Measurements from ENCODE around the gene KLKB1. TPM values are rescaled to one million over a fixed set of nuclear protein-coding genes. Genes with fewer than 3 reads are reported as not detected.

The KLKB1 gene
- polyA plus RNA-seq, 3 donors: 0.28 TPM; not detected in 2

GRCh38 chr4:186265683-186266652 lies 38.7 kb downstream of the KLKB1 start, which contains the start of gene F11:
Gene F11 (plus strand): TSS chr4:186266189. CDS start chr4:186267137, 948 bp downstream.
- WGBS (ENCODE audit: insufficient coverage): 75% methylated on average over 2 of the region's 10 CpGs
- no peaks in the 10 kb centered on the region for H4K20me1 ChIP-seq (ENCODE audit: insufficient read depth, low read length)
- Mint-ChIP-seq H3K9me3 (peaks cover 0 to 8% (median 4%) of the 10 kb centered on the region in 7 donors), H3K27ac (no peak within 1 kb of the TSS), H3K4me3 (no peak within 1 kb of the TSS), H3K27me3 (ENCODE audit: low read depth in 3 of 3) (peaks cover 4 to 13% (median 10%) of the 10 kb centered on the region in 3 donors), H3K36me3 (no peaks in the 10 kb centered on the region), H3K4me1 (no peaks in the 10 kb centered on the region)
- no peak within 1 kb of the TSS for H3K4me2 ChIP-seq (replicated peaks; ENCODE audit: extremely low read depth, low read length, poor library complexity, severe bottlenecking)
- no peak within 1 kb of the TSS for H2AFZ ChIP-seq (ENCODE audit: insufficient read depth, low read depth, low read length, poor library complexity, severe bottlenecking)
- no peak for TF ChIP-seq CTCF (IDR thresholded peaks at IDR 0.05)
- H3K9ac ChIP-seq (ENCODE audit: insufficient read depth, low read length, poor library complexity, severe bottlenecking): no peak within 1 kb of the TSS
- intact Hi-C loops (cut with micrococcal nuclease): no loop called here
- DNase-seq: no peak
- no peak within 1 kb of the TSS for H3K27ac ChIP-seq (ENCODE audit: low read depth in 1 of 2, low read length in 2 of 2)
- H3K4me3 ChIP-seq (replicated peaks in 1 of 3; ENCODE audit: low read depth in 2 of 3, low read length in 3 of 3): no peak within 1 kb of the TSS
- no peaks in the 10 kb centered on the region for H3K9me3 ChIP-seq (replicated peaks in 1 of 2; ENCODE audit: control insufficient read depth in 1 of 2, insufficient read depth in 1 of 2, low read length in 2 of 2)
- H3K36me3 ChIP-seq (replicated peaks in 1 of 2; ENCODE audit: control insufficient read depth in 1 of 2, insufficient read depth in 2 of 2, low read length in 2 of 2): no peaks in the 10 kb centered on the region
- peaks cover 0 to 9% of the 10 kb centered on the region in 2 donors for H3K27me3 ChIP-seq (ENCODE audit: control insufficient read depth in 2 of 2, insufficient read depth in 2 of 2, low read length in 2 of 2)
- no peaks in the 10 kb centered on the region for H3K4me1 ChIP-seq (ENCODE audit: control insufficient read depth in 1 of 2, insufficient read depth in 2 of 2, low read length in 2 of 2)
- H3K79me2 ChIP-seq (ENCODE audit: insufficient read depth, low read length): no peaks in the 10 kb centered on the region

- no peak overlapping the region for H3K27ac Mint-ChIP-seq
- H3K9me3 Mint-ChIP-seq: peaks cover 0 to 3% (median 1%) of the 10 kb centered on the region in 7 donors
- no CpG with 5 or more reads among the region's 8 CpGs for WGBS (ENCODE audit: insufficient coverage)
- H3K27ac ChIP-seq (ENCODE audit: low read depth in 1 of 2, low read length in 2 of 2): no peak overlapping the region
- no peaks in the 10 kb centered on the region for H3K36me3 Mint-ChIP-seq
- H4K20me1 ChIP-seq (ENCODE audit: insufficient read depth, low read length): no peaks in the 10 kb centered on the region
- no peak overlapping the region for H3K4me3 ChIP-seq (replicated peaks in 1 of 3; ENCODE audit: low read depth in 2 of 3, low read length in 3 of 3)
- intact Hi-C loops (cut with micrococcal nuclease): no loop called here
- H3K9me3 ChIP-seq (replicated peaks in 1 of 2; ENCODE audit: control insufficient read depth in 1 of 2, insufficient read depth in 1 of 2, low read length in 2 of 2): no peaks in the 10 kb centered on the region
- no peak for DNase-seq
- no peaks in the 10 kb centered on the region for H3K4me1 ChIP-seq (ENCODE audit: control insufficient read depth in 1 of 2, insufficient read depth in 2 of 2, low read length in 2 of 2)
- H2AFZ ChIP-seq (ENCODE audit: insufficient read depth, low read depth, low read length, poor library complexity, severe bottlenecking): no peak overlapping the region
- no peak overlapping the region for H3K9ac ChIP-seq (ENCODE audit: insufficient read depth, low read length, poor library complexity, severe bottlenecking)
- H3K36me3 ChIP-seq (replicated peaks in 1 of 2; ENCODE audit: control insufficient read depth in 1 of 2, insufficient read depth in 2 of 2, low read length in 2 of 2): no peaks in the 10 kb centered on the region
- no peaks in the 10 kb centered on the region for H3K4me1 Mint-ChIP-seq
- TF ChIP-seq CTCF (IDR thresholded peaks at IDR 0.05): no peak
- no peaks in the 10 kb centered on the region for H3K79me2 ChIP-seq (ENCODE audit: insufficient read depth, low read length)
- H3K27me3 Mint-ChIP-seq (ENCODE audit: low read depth in 3 of 3): peaks cover 4 to 13% (median 10%) of the 10 kb centered on the region in 3 donors
- no peak overlapping the region for H3K4me2 ChIP-seq (replicated peaks; ENCODE audit: extremely low read depth, low read length, poor library complexity, severe bottlenecking)
- H3K27me3 ChIP-seq (ENCODE audit: control insufficient read depth in 2 of 2, insufficient read depth in 2 of 2, low read length in 2 of 2): peaks cover 0 to 9% of the 10 kb centered on the region in 2 donors
- H3K4me3 Mint-ChIP-seq: no peak overlapping the region
These were observed 39.6 kb downstream of the KLKB1 start for GRCh38 chr4:186266729-186267456.

All from CD14-positive monocyte (primary cell).